GM12874 (cell line): ENCODE results near the gene CRIP2.

Source experiments
- TF ChIP-seq, protein P1 (sequence below): IDR thresholded peaks from 2 replicates; pipeline ENCODE4 v1.5.1; 2011; ENCODE audit warnings: low read depth, mild to moderate bottlenecking, control low read depth, low read length, moderate library complexity; ENCODE audit not compliant: insufficient read depth

Gene CRIP2

DNA sequence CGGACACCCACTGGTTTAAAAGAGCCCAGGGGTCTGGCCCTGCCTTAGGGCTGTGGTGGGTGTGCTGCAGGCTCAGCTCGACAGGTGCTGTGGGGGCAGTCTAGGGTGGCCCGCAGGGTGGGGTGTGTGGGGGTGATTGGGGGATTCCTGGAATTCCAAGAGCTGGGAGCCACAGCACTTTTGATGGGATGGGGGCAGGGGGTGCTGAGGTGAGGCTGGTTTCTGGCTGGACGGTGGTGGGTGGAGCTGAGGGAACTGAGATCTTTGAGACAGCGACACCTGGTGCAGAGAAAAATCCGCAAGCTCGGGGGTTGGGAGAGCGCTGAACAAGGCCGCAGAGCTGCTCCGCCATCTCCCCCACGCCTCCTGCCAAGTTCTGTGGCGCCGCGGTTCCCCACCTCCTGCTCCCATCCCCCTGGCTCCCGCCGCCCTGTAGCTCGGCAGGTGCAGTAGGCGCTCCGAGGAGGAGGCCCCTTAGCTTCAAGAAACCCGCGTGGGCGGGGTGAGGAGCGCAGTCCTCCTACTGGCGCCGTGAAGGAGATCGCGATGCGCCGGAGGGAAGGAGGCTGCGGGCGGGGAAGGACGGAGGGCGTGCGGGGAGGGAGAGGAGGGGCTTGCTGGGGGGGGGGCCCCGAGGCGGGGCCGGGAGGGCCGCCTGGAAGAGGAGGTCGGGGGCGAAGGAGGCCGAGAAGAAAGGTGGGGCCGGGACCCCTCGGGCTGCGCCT lies 15.1 kb downstream of the CRIP2 start:
- TF ChIP-seq, protein P1, sequence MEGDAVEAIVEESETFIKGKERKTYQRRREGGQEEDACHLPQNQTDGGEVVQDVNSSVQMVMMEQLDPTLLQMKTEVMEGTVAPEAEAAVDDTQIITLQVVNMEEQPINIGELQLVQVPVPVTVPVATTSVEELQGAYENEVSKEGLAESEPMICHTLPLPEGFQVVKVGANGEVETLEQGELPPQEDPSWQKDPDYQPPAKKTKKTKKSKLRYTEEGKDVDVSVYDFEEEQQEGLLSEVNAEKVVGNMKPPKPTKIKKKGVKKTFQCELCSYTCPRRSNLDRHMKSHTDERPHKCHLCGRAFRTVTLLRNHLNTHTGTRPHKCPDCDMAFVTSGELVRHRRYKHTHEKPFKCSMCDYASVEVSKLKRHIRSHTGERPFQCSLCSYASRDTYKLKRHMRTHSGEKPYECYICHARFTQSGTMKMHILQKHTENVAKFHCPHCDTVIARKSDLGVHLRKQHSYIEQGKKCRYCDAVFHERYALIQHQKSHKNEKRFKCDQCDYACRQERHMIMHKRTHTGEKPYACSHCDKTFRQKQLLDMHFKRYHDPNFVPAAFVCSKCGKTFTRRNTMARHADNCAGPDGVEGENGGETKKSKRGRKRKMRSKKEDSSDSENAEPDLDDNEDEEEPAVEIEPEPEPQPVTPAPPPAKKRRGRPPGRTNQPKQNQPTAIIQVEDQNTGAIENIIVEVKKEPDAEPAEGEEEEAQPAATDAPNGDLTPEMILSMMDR, result peak; percentile 76

DNA sequence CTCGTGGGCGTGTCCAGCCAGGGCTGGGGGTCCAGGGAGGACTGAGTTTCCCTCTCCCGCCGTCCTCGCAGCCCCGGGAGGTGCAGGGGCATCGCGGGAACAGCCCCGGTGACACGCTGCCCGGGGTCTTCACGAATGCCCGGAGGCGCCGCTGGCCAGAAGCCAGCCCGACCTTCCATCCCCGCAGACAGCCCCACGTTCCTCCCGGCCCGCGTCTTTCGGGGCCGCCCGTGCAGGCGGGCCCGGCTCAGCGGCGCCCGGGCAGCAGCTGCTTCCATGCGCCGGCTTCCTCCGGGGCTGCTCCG lies 15.6 kb downstream of the CRIP2 start:
- TF ChIP-seq, protein P1, result no peak

DNA sequence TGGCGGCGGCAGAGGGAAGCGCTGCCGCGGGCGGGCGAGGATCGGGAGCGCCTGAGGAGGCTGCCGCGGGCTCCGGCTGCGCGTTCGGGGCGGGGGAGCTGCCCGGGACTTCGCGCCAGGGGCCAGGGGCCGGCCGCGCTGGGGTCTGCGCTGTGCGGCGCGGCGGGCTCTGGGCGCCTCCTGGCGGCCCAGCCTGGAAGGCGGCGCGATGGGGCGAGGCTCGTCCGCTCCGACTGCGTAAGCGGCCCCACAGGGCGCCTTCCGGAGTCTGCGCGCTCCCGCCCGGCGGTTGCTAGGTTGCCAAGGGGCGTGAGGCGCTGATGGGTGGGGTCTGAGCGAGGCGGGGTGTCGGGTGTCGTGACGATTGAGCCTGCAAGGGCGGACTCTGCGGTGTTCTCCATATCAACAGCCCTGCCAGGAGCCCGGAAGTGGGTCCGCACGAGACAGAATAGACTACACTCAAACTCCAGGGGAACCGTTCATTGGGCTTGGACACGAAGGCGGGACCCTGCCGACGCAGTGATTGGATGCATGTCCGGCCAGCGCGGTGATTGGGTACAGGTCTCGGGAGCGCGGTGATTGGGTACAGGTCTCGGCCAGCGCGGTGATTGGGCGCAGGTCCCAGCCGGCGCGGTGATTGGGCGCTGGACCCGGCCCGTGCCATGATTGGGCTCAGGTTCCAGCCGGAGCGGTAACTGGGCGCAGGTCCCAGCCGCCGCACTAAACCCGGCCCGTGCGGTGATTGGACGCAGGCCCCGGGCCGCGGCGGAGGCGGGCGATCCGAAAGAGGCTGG lies 16.1 kb downstream of the CRIP2 start, which contains the start of gene TEDC1:
TEDC1 (plus strand) TSS at position 675 of the 794 bp plus-strand sequence. CDS start 130 bp downstream, outside the sequence.
- TF ChIP-seq, protein P1, result peak; percentile 89

DNA sequence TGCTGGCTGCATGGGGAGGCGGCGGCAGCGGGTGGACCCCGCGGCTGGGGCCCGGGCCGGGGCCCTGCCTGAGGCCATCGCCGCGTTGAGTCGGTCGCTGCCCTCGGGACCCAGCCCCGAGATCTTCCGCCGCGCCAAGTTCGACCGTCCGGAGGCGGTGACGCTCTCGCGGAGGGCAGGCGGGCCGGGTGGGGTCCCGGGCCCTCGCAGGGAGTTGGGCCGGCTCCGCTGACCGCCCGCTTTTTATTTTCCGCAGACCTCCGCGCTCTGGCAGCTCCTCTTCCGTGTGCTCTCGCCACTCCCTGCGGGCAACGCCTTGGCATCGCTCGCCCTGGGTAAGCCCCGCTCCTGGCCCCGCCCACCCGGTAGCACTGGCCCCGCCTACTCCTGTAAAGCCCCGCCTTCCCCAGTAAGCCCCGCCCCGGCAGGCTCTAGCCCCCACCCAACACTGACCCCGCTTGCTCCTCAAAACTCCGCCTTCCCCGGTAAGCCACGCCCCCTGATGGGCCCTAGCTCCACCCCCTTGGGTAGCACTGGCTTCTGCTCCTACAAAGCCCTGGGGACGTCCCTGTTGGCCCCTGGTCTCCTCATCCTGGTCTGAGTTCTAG lies 16.8 kb downstream of the CRIP2 start:
- TF ChIP-seq, protein P1, result no peak

DNA sequence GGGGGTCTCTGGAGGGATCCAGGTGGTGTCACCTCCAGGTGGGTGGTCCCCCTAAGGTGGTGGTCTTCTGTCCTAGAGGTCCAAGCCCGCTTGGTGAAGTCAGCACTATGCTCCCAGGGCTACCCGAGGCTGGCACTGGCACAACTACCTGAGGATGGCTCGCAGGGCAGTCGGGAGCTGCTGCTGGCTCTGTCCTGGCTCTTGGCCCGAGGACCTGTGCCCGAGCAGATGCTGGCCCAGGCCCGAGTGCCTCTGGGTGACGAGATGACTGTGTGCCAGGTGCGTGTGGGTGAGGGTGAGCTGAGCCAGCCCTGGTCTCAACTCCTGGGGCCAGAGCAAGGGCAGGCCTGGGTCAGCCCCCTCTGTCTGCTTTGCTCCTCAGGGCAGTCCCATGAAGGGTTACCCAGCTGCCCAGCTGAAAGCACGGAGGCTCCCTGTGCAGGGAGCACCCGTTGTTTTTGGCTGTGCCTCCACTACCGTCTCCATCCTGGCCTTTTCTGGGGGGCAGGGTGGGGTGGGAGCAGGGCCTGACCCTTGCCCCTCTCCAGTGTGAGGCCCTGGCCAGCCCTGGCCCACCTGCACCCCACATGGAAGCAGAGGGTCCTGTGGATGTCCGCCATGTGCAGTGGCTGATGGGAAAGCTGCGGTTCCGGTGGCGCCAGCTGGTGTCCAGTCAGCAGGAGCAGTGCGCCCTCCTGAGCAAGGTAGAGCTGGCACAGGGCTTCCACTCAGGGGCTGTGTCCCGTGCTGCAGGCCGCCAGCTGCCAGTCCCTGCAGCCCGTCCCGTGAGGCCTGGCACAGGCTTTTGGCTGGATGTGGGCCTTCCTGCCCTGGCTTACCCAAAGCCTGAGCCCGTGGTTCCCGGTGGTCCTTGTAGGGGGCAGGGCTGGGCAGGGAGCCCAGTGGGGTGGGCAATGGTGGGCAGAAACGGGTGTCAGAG lies 17.7 kb downstream of the CRIP2 start:
- TF ChIP-seq, protein P1, result no peak

DNA sequence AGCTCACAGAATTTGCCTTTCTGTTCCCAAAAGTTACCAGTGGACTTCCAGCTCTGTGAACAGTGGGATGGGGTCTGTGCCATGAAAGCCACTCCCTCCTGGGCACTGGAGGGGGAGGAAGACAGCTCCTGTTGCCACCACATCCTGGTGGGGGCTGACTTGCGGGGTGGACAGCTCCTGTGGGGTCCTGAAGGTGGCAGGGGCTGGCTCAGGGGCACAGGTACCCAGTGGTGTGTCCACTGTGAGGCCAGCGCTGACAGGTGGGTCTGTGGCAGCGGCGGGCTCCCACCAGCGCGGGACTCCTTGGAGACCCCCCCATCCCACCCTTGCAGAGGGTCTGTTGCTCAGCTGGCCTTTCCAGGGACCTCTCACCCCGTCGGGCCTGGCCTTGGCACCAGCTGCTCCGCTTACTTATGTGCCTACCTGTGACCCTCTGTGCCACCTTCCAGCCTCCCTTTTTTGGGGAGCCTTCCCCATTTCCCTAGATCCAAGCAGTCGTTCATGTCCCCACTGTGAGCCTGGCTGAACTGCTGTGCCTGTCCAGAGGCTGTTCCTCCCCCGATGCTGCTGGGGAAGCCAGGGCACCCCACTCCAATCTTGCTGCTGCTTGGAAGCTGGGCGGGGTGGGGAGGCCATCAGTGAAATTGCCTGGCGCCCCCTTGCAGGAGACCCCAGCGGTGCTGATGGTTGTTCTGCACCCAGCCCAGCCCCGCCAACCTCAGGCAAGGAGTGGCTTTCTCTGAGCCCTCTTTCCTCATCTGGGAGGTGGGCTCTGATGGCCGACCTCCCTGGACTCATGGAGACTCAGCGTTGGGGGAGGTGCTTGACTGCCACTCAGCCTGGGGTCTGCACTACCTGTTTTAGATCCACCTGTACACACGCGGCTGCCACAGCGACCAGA lies 18.6 kb downstream of the CRIP2 start:
- TF ChIP-seq, protein P1, result no peak
